Chondrocyte (in vitro differentiated cells): ENCODE measurements around the gene POLG. TPM values are rescaled to one million over a fixed set of nuclear protein-coding genes. Genes with fewer than 3 reads are reported as not detected.

ENCODE experiments used
- DNase-seq: peaks from one replicate; pipeline ENCODE4 v3.0.0; 2021; ENCODE audit warnings: mixed read lengths, low spot score
- H3K27ac Mint-ChIP-seq: one replicate; pipeline ENCODE4 v1.8.0; 2021; ENCODE audit warnings: mild to moderate bottlenecking, moderate library complexity, mixed read lengths; ENCODE audit not compliant: unreplicated experiment
- H3K27me3 Mint-ChIP-seq: 2 replicates; pipeline ENCODE4 v1.8.0; 2021; ENCODE audit warnings: low read depth, mixed read lengths
- H3K36me3 Mint-ChIP-seq: 2 replicates; pipeline ENCODE4 v1.8.0; 2021; ENCODE audit warnings: low read depth, mixed read lengths
- H3K4me1 Mint-ChIP-seq: 2 replicates; pipeline ENCODE4 v1.8.0; 2021; ENCODE audit warnings: low read depth, mild to moderate bottlenecking, mixed read lengths
- H3K4me3 Mint-ChIP-seq: one replicate; pipeline ENCODE4 v1.8.0; 2021; ENCODE audit warnings: mild to moderate bottlenecking, moderate library complexity, mixed read lengths; ENCODE audit not compliant: unreplicated experiment
- H3K9me3 Mint-ChIP-seq: 2 replicates; pipeline ENCODE4 v1.8.0; 2021; ENCODE audit warnings: low read depth, mixed read lengths
- total RNA-seq: library from RNA; stranded (reverse); gene quantifications from 3 replicates; pipeline ENCODE4 v1.2.1, GENCODE V29; 2021
- TF ChIP-seq, protein P1 (sequence below): fragments of 200-600 bp; sonication (generic); IDR thresholded peaks from 2 replicates; pipeline ENCODE4 v1.5.0; 2021; ENCODE audit warnings: antibody characterized with exemption, mild to moderate bottlenecking, moderate library complexity

The POLG gene
- total RNA-seq, 1 donor from 2014 or later, result 49.7 TPM

DNA sequence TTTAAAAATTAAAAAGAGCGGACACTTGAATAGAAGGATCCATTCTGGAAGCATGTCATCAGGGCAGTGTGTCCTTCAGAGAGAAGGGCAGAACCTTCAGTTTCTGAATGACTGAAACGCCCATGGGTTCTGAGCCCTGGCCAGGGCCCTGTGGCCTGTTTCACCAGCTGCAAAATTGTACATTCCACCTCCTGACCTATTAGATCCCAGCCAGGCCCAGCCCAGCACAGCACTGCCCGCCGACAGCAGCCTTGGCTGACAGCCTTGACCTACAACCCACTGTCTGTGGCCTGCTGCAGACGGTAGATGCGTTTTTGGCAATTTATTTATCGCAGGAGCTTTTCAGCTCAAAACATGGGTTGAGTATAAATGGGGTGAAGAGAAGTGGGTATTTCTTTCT is 5.9 kb upstream of the POLG start:
- H3K4me1 Mint-ChIP-seq, result peaks cover 7% of the 10 kb centered on the region
- H3K27me3 Mint-ChIP-seq, result peaks cover 8% of the 10 kb centered on the region
- DNase-seq, result peak; percentile 24
- H3K27ac Mint-ChIP-seq, result no peak overlapping the region
- TF ChIP-seq, protein P1, sequence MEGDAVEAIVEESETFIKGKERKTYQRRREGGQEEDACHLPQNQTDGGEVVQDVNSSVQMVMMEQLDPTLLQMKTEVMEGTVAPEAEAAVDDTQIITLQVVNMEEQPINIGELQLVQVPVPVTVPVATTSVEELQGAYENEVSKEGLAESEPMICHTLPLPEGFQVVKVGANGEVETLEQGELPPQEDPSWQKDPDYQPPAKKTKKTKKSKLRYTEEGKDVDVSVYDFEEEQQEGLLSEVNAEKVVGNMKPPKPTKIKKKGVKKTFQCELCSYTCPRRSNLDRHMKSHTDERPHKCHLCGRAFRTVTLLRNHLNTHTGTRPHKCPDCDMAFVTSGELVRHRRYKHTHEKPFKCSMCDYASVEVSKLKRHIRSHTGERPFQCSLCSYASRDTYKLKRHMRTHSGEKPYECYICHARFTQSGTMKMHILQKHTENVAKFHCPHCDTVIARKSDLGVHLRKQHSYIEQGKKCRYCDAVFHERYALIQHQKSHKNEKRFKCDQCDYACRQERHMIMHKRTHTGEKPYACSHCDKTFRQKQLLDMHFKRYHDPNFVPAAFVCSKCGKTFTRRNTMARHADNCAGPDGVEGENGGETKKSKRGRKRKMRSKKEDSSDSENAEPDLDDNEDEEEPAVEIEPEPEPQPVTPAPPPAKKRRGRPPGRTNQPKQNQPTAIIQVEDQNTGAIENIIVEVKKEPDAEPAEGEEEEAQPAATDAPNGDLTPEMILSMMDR, result no peak
- peaks cover 5% of the 10 kb centered on the region for H3K9me3 Mint-ChIP-seq
- no peak overlapping the region for H3K4me3 Mint-ChIP-seq
- no peaks in the 10 kb centered on the region for H3K36me3 Mint-ChIP-seq

DNA sequence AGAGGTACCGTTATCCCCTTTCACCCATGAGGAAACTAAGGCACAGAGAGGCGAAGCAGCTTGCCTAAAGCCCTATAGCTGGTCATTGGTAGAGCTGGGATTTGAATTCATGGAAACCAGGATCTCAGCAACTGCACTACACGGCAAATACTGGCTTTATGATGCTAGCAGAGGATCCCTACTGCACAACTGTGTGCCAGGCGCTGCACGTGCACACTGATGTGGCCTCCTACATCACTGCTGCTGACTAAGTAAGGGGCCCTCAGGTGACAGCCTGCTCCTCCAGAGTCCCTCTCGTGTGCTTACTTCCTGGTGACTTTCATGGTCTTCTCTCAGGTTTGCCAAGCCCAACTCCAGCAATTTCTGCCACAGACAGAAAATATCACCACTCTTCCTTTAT is 3.4 kb upstream of the POLG start:
- Mint-ChIP-seq H3K27me3 (peaks cover 5% of the 10 kb centered on the region), H3K36me3 (no peaks in the 10 kb centered on the region), H3K4me1 (peaks cover 16% of the 10 kb centered on the region), H3K27ac (no peak overlapping the region), H3K4me3 (no peak overlapping the region), H3K9me3 (no peaks in the 10 kb centered on the region)
- no peak for DNase-seq
- TF ChIP-seq, protein P1, result no peak

DNA sequence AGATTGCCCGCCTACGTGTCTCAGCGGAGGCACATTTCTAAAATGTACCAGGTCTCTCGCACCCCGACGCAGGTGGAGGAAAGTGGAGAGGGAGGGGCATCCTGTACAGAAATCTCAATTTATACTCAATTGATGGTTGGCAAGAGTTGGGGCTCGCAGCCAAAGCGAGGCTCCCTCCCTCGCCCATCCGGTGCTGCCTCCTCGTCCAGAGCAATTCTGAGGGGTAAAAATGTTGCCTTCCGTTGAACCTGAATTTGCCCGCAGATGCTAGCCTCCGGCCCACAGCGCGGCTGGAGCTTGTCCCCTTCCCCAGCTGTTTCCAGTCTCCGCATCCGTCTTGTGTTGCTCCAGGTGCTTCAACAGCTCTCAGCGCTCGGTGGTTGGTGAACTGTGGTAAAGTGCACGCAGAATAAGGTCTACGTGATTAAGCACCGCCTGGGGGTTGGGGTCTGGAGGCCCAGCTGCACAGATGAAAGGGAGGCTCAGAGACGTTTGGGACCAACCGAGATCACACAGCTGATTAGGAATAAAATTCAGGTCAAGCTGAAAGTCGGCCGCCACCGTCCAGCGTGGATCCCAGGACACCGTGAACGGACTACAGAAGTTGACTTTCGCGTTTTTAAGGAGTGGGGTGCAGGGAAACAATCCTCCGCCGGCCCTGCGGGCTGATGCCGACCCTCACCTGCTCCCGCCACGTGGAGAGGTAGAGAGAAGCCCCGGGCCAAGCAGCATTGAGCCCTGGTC is 846 bp upstream of the POLG start:
- Mint-ChIP-seq H3K27ac (peak overlapping the region; percentile 89), H3K36me3 (peaks cover 14% of the 10 kb centered on the region), H3K27me3 (peaks cover 2% of the 10 kb centered on the region), H3K4me3 (peak overlapping the region; percentile 71), H3K4me1 (peaks cover 41% of the 10 kb centered on the region), H3K9me3 (no peaks in the 10 kb centered on the region)
- TF ChIP-seq, protein P1, result no peak
- peak; percentile 68 for DNase-seq

DNA sequence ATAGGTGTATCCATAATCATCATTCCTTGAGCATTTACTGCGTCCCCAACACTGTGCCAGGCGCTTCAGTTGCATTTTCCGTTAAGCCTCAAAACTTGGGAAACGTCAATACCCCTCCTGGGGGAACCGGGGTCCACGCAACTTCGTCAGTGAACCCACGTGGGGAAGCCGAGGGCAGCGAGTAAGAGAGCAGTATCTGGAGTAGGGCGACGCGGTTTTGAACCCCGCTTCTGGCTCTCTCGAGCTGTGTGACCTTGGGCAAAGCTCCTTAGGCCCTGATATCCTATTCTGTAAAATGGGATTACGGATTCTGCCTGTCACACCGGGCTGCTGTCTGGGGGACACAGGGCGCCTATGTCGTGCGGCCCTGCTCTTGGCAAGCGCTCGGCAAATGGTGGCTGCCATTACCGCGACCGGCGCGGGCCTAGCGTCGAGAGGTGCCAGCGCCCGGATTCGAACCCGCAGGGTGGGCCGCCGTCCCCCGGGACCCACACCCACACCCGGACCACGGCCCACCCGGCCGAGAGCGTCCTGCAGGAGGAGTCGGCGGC is 590 bp downstream of the POLG start:
- Mint-ChIP-seq H3K36me3 (peaks cover 24% of the 10 kb centered on the region), H3K4me1 (peaks cover 48% of the 10 kb centered on the region), H3K27me3 (no peaks in the 10 kb centered on the region), H3K4me3 (peak overlapping the region; percentile 75), H3K27ac (peak overlapping the region; percentile 12), H3K9me3 (no peaks in the 10 kb centered on the region)
- TF ChIP-seq, protein P1, result no peak
- DNase-seq, result peak; percentile 91

DNA sequence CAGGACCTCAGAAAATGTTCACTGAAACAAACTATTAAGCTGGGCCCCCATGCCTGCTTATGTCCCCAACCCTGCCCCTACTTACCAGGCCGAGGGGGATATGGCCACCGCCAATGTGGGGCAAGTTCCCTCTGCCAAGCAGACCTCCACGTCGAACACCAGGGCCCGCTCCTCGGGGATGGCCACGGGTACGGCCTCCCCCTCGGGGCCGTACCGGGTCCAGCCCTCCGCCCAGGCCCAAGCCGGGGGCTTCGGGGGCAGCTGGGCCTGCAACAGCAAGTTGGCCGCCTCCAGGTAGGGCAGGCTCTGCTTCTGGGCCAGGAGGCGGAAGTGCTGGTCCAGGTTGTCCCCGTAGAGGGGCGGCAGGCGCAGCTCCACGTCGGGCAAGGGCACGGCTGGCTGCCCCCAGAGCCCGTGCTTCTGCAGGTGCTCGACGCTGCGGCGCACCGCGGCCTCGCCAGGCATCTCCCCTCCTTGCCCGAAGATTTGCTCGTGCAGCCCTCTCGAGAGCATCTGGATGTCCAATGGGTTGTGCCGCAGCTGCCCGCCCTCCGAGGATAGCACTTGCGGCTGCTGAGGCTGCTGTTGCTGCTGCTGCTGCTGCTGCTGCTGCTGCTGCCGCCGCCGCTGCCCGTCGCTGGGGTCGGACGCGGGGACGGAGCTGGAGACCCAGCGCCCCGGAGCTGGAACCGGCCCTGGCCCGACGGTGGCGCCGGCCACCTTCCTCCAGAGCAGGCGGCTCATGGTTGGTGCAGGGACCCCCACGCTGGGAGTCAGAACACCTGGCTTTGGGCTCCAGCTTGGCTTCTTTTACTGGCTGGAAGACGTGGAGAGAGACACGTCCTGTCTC is 1.4 kb downstream of the POLG start:
- Mint-ChIP-seq H3K4me3 (peak overlapping the region; percentile 75), H3K4me1 (peaks cover 48% of the 10 kb centered on the region), H3K9me3 (no peaks in the 10 kb centered on the region), H3K27ac (no peak overlapping the region), H3K27me3 (no peaks in the 10 kb centered on the region), H3K36me3 (peaks cover 26% of the 10 kb centered on the region)
- peak; percentile 93 for DNase-seq
- TF ChIP-seq, protein P1, result no peak
